Measurements from ENCODE around the gene SNRNP40.
"Not testable (repeated sequence)": the region's sequence is repeated elsewhere in the genome, so short reads cannot be mapped to it uniquely, and the experiment has no call there.

SNRNP40 gene

GRCh38 chr1:31282426-31282825, 14.2 kb downstream of the SNRNP40 start:
- not testable (repeated sequence) for DNase-seq (ENCODE audit: low read depth in 2 of 2)

GRCh38 chr1:31273619-31274018, 23.0 kb downstream of the SNRNP40 start:
- no peak for DNase-seq (ENCODE audit: low read depth in 2 of 2)

GRCh38 chr1:31272369-31272768, 24.2 kb downstream of the SNRNP40 start:
- DNase-seq (ENCODE audit: low read depth in 2 of 2) = no peak

GRCh38 chr1:31266547-31266946, 30.0 kb downstream of the SNRNP40 start:
- no peak for DNase-seq (ENCODE audit: low read depth in 2 of 2)

- DNase-seq (ENCODE audit: low read depth in 2 of 2) = no peak
Observed at GRCh38 chr1:31264790-31265386, 31.7 kb downstream of the SNRNP40 start.

- no peak for DNase-seq (ENCODE audit: low read depth in 2 of 2)
Observed at GRCh38 chr1:31263408-31263807, 33.2 kb downstream of the SNRNP40 start.

GRCh38 chr1:31262393-31262792, 34.2 kb downstream of the SNRNP40 start:
- not testable (repeated sequence) for DNase-seq (ENCODE audit: low read depth in 2 of 2)

- no peak for DNase-seq (ENCODE audit: low read depth in 2 of 2)
Observed at GRCh38 chr1:31261916-31262315, 34.7 kb downstream of the SNRNP40 start.

- DNase-seq (ENCODE audit: low read depth in 2 of 2) = no peak
Observed at GRCh38 chr1:31259746-31260145, 36.8 kb downstream of the SNRNP40 start.

- no peak for DNase-seq (ENCODE audit: low read depth in 2 of 2)
Observed at GRCh38 chr1:31258581-31258980, 38.0 kb downstream of the SNRNP40 start.

GRCh38 chr1:31257213-31257612, 39.4 kb downstream of the SNRNP40 start:
- no peak for DNase-seq (ENCODE audit: low read depth in 2 of 2)

GRCh38 chr1:31249854-31250253, 46.7 kb downstream of the SNRNP40 start:
- DNase-seq (ENCODE audit: low read depth in 2 of 2) = no peak

GRCh38 chr1:31248276-31248675, 48.3 kb downstream of the SNRNP40 start:
- DNase-seq (ENCODE audit: low read depth in 2 of 2) = no peak

GRCh38 chr1:31244326-31244725, 52.3 kb downstream of the SNRNP40 start:
- DNase-seq (ENCODE audit: low read depth in 2 of 2) = no peak

- no peak for DNase-seq (ENCODE audit: low read depth in 2 of 2)
Observed at GRCh38 chr1:31243501-31244286, 52.9 kb downstream of the SNRNP40 start.

- no peak for DNase-seq (ENCODE audit: low read depth in 2 of 2)
Observed at GRCh38 chr1:31241321-31241720, 55.3 kb downstream of the SNRNP40 start.

GRCh38 chr1:31239653-31240241, 56.8 kb downstream of the SNRNP40 start, which contains the start of gene NKAIN1:
Gene NKAIN1 (minus strand): TSS chr1:31239887. CDS start chr1:31239547, 340 bp downstream.
- no peak for DNase-seq (ENCODE audit: low read depth in 2 of 2)

GRCh38 chr1:31238986-31239613, 57.5 kb downstream of the SNRNP40 start:
- no peak for DNase-seq (ENCODE audit: low read depth in 2 of 2)

GRCh38 chr1:31238612-31238985, 58.0 kb downstream of the SNRNP40 start:
- DNase-seq (ENCODE audit: low read depth in 2 of 2) = no peak

- no peak for DNase-seq (ENCODE audit: low read depth in 2 of 2)
Observed at GRCh38 chr1:31234870-31235269, 61.7 kb downstream of the SNRNP40 start.

- DNase-seq (ENCODE audit: low read depth in 2 of 2) = no peak
Observed at GRCh38 chr1:31234123-31234708, 62.4 kb downstream of the SNRNP40 start.

GRCh38 chr1:31232689-31233088, 63.9 kb downstream of the SNRNP40 start:
- DNase-seq (ENCODE audit: low read depth in 2 of 2) = no peak

Measured in stimulated activated CD8-positive, alpha-beta memory T cell treated with anti-CD3 and anti-CD28 coated beads, Interleukin-15, amount 100 ng/mL, for 4 hours (primary cell).